HG03354 (cell line): ENCODE results near the gene SH3RF3.
A peak's percentile ranks its signal among the peaks of the same experiment; 100 is the strongest.

Experiments used
- ATAC-seq: cut with Tn5 transposase; IDR thresholded peaks from one replicate; pipeline ENCODE4 v1.9.1; 2021; ENCODE audit warnings: mild to moderate bottlenecking; ENCODE audit not compliant: unreplicated experiment, poor library complexity, severe bottlenecking

SH3RF3 gene

GRCh38 chr2:109128616-109129355, at the start of gene SH3RF3:
Gene SH3RF3, plus strand, starts transcription at chr2:109129205.
- peak; percentile 36 for ATAC-seq

GRCh38 chr2:109079590-109079989, 49.4 kb upstream of the SH3RF3 start:
- ATAC-seq: no peak

GRCh38 chr2:109080109-109080508, 48.9 kb upstream of the SH3RF3 start:
- ATAC-seq: no peak

GRCh38 chr2:109080757-109081156, 48.2 kb upstream of the SH3RF3 start:
- ATAC-seq: no peak

- ATAC-seq: no peak
Measured at GRCh38 chr2:109081374-109081773, 47.6 kb upstream of the SH3RF3 start.

GRCh38 chr2:109083771-109084170, 45.2 kb upstream of the SH3RF3 start:
- ATAC-seq: no peak

DNA sequence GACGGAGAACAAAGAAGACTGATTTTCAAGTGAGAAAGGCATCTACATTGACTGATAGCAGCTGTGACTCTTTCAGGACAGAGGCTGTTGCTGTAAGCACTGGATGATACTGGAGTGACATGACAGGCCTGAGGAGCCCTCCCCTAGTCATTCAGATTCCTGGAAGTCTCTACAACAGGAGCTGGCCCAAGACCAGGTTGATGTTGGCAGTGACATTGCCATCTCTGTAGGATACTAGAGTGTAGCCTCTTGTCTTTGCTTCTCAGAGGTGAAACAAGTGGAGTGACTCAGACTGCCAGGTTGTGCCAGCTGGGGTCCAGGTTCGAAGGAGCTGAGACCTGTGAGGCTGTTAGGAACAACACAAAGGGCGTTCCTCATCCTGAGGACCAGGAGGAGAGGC, 44.7 kb upstream of the SH3RF3 start:
- ATAC-seq: no peak

- ATAC-seq: no peak
Measured at GRCh38 chr2:109085912-109086742, 42.9 kb upstream of the SH3RF3 start.

GRCh38 chr2:109086743-109087020, 42.3 kb upstream of the SH3RF3 start:
- ATAC-seq: no peak

DNA sequence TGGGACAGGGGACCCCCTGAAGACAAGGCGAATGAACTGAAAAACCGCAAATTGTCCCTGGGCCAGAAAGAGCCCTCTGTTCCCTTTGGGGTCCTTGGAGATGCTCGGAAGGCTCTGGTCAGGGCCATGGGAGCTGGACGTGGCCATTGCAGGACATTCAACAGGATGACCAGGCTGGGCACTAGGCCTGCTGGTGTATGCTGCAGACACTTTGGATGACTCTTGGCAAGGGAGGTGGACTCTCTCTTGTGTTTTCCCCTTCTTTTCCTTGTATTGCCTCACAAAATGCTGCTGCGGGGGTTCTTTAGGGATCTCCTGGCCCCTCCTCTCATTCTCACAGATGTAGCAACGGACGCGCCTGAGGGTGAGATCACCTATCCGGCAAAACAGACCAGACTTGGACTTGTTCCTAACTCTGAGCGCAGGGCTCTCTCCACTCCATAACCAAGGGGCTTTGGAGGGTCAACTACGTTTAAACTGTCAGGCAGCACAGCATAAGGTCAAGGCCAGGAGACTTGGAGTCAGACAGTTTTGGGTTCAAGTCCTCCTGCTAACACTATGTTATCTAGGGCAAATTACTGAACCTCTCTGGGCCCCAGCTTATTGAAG, 41.8 kb upstream of the SH3RF3 start:
- no peak for ATAC-seq

- ATAC-seq: no peak
Measured at GRCh38 chr2:109089602-109090300, 39.3 kb upstream of the SH3RF3 start.

- ATAC-seq: no peak
Measured at GRCh38 chr2:109091526-109091925, 37.5 kb upstream of the SH3RF3 start.

DNA sequence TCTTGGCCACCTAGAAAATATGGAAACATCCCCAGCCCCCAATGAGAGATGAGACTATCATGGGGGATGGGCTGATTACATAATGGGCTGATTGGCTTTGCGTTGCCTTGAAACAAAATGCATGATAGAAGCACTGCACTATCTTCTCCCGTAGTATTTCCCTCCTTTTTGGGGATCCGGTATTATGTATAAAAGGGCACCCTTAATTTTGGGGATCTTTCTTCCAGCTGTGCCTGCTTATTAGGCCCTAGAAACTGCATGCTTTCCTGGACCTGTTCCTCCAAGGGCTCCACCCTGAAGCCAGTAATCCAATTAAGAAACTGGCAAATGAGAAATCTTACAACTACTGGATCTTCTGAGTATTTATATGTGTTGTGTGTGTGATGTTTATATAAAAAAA, 34.9 kb upstream of the SH3RF3 start:
- no peak for ATAC-seq

GRCh38 chr2:109098251-109098920, 30.6 kb upstream of the SH3RF3 start:
- ATAC-seq: no peak

- no peak for ATAC-seq
Measured at GRCh38 chr2:109098921-109099273, 30.1 kb upstream of the SH3RF3 start.

GRCh38 chr2:109102588-109103233, 26.3 kb upstream of the SH3RF3 start:
- ATAC-seq: no peak

GRCh38 chr2:109105113-109105512, 23.9 kb upstream of the SH3RF3 start:
- ATAC-seq: no peak

GRCh38 chr2:109108740-109109139, 20.3 kb upstream of the SH3RF3 start:
- no peak for ATAC-seq

DNA sequence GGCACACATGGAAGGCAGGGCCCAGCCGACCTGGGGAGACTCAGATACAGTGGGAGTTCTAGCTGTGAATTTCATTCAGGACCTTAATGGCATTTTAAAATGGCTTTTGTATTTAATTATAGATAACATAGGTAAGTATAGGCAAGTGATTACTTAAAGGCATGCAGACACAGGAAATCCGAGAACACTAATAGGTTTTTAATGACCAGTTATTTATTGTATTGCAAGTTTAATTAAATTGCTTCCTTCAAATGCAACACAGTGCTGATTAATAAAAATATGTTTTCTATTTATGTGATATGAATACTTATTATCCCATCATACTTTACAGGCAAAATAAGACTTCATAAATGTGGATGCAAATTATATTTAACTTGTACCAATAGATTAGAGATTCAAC, 19.7 kb upstream of the SH3RF3 start:
- ATAC-seq: no peak
